OCI-LY3 (cell line): ENCODE measurements around the gene ASPSCR1.

Source experiments
- H2AFZ ChIP-seq: fragments of 200-600, 300-600 bp; shearing (Covaris generic); 2 replicates; pipeline ENCODE4 v1.6.0; 2014; ENCODE audit warnings: antibody characterized with exemption, low read depth, low read length
- H3K27ac ChIP-seq: fragments of 200-600, 300-600 bp; sonication (generic); 2 replicates; pipeline ENCODE4 v1.5.1; 2014; ENCODE audit warnings: mild to moderate bottlenecking, low read length, moderate library complexity, mixed read lengths
- H3K27me3 ChIP-seq: fragments of 200-600, 300-600 bp; sonication (generic); 2 replicates; pipeline ENCODE4 v1.6.1; 2014; ENCODE audit warnings: low read depth, low read length, mixed read lengths
- H3K36me3 ChIP-seq: fragments of 200-600, 300-600 bp; sonication (generic); replicated peaks from 2 replicates; pipeline ENCODE3; 2014; ENCODE audit warnings: low read depth, low read length, mixed read lengths
- H3K4me1 ChIP-seq: fragments of 300-600, 200-600 bp; sonication (generic); 2 replicates; pipeline ENCODE4 v1.6.1; 2014; ENCODE audit warnings: low read length, mixed read lengths
- H3K4me2 ChIP-seq: fragments of 200-600, 300-600 bp; sonication (generic); 2 replicates; pipeline ENCODE4 v1.6.1; 2014; ENCODE audit warnings: low read length, mixed read lengths
- H3K4me3 ChIP-seq: fragments of 300-600, 200-600 bp; sonication (generic); 2 replicates; pipeline ENCODE4 v1.5.1; 2014; ENCODE audit warnings: antibody characterized with exemption, mild to moderate bottlenecking, low read length, moderate library complexity
- H3K79me2 ChIP-seq: fragments of 300-600, 200-600 bp; shearing (Covaris generic); 2 replicates; pipeline ENCODE4 v1.6.1; 2014; ENCODE audit warnings: mild to moderate bottlenecking, low read length, mixed read lengths
- H3K9ac ChIP-seq: fragments of 300-600, 200-600 bp; shearing (Covaris generic); 2 replicates; pipeline ENCODE4 v1.6.0; 2014; ENCODE audit warnings: mild to moderate bottlenecking, low read length, moderate library complexity
- H3K9me3 ChIP-seq: fragments of 200-600, 300-600 bp; shearing (Covaris generic); 2 replicates; pipeline ENCODE4 v1.6.1; 2014; ENCODE audit warnings: low read length, mixed read lengths; ENCODE audit not compliant: insufficient read depth
- H4K20me1 ChIP-seq: fragments of 200-600, 300-600 bp; sonication (generic); 2 replicates; pipeline ENCODE4 v1.6.1; 2016; ENCODE audit warnings: low read length, mixed read lengths; ENCODE audit not compliant: insufficient read depth
- EZH2phosphoT487 ChIP-seq: fragments of 200-600 bp; shearing (Covaris generic); IDR thresholded peaks from 2 replicates; pipeline ENCODE4 v1.6.1; 2018; ENCODE audit warnings: antibody characterized with exemption, mixed run types, low read depth
- TF ChIP-seq, protein P1 (sequence below): fragments of 200-600, 300-600 bp; sonication (generic); IDR thresholded peaks from 2 replicates; pipeline ENCODE4 v1.5.1; 2014; ENCODE audit warnings: antibody characterized with exemption, low read length, low read depth

ASPSCR1 gene

DNA sequence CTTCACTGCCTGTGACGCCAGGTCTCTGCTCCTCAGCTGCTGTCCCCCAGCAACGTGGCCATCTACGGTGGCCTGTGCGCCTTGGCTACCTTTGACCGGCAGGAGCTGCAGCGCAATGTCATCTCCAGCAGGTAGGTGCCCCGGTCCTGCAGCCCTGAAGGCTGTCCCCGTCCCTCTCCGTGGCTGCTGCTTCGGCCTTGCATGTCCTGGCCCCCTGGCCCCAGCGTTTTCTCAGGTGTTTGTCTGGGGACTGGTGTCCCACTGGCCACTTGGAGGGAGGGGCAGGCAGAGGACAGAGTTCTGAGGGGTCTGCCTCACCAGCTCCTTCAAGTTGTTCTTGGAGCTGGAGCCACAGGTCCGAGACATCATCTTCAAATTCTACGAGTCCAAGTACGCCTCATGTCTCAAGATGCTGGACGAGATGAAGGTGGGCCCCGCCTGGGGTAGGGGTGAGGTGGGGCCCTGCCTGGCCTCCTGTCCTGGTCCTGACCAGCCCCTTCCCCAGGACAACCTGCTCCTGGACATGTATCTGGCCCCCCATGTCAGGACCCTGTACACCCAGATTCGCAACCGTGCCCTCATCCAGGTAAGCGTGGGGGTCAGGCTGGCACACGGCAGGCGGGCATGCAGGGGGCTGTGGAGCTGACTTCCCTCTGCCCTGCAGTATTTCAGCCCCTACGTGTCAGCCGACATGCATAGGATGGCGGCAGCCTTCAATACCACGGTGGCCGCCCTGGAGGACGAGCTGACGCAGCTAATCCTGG, 78.7 kb downstream of the ASPSCR1 start:
- H3K4me1 ChIP-seq: peaks cover 8% of the 10 kb centered on the region
- no peak overlapping the region for H2AFZ ChIP-seq
- no peaks in the 10 kb centered on the region for H3K27me3 ChIP-seq
- no peaks in the 10 kb centered on the region for H3K9me3 ChIP-seq
- no peak overlapping the region for H3K4me2 ChIP-seq
- H4K20me1 ChIP-seq: peaks cover 7% of the 10 kb centered on the region; the same call in 1 of the 2 replicates
- no peak overlapping the region for H3K4me3 ChIP-seq
- H3K79me2 ChIP-seq: peaks cover 18% of the 10 kb centered on the region
- H3K36me3 ChIP-seq: peaks cover 26% of the 10 kb centered on the region
- TF ChIP-seq EZH2phosphoT487: no peak
- TF ChIP-seq, protein P1, sequence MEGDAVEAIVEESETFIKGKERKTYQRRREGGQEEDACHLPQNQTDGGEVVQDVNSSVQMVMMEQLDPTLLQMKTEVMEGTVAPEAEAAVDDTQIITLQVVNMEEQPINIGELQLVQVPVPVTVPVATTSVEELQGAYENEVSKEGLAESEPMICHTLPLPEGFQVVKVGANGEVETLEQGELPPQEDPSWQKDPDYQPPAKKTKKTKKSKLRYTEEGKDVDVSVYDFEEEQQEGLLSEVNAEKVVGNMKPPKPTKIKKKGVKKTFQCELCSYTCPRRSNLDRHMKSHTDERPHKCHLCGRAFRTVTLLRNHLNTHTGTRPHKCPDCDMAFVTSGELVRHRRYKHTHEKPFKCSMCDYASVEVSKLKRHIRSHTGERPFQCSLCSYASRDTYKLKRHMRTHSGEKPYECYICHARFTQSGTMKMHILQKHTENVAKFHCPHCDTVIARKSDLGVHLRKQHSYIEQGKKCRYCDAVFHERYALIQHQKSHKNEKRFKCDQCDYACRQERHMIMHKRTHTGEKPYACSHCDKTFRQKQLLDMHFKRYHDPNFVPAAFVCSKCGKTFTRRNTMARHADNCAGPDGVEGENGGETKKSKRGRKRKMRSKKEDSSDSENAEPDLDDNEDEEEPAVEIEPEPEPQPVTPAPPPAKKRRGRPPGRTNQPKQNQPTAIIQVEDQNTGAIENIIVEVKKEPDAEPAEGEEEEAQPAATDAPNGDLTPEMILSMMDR: no peak
- no peak overlapping the region for H3K9ac ChIP-seq
- no peak overlapping the region for H3K27ac ChIP-seq

DNA sequence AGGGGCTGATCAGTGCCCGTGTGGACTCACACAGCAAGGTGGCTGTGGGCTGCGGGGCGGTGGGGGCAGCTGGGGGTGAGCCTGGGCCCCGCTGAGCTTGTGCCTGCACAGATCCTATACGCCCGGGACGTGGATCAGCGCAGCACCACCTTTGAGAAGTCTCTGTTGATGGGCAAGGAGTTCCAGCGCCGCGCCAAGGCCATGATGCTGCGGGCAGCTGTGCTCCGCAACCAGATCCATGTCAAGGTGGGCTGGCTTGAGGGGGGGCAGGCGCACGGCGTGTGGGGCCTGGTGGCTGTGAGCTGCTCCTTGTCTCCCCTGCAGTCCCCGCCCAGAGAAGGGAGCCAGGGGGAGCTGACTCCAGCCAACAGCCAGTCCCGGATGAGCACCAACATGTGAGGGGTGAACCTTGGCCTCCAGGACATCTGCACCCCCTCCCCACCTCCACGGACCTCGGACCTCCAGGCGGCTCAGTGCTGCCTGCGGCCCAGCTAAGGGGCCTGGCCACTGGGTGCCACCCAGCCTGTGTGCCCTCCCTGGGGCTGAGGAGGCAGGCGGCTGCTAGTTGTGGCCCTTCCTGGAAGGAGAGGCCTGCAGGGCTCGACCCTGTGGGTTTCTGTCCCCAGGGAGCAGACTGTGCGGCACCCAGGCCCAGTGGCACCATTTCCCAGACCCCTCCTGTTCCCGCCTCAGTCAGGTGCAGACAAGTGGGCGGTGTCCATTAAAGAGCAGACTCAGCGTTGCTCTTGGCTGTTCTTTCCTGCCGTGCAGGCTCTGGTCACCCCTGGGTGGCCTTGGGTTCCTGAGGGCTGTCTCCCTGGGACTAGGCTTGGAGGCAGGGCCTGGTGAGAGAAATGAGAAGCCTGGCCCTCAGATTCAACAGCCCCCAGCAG, 79.5 kb downstream of the ASPSCR1 start:
- H3K4me3 ChIP-seq: no peak overlapping the region
- H3K4me1 ChIP-seq: peaks cover 8% of the 10 kb centered on the region
- H3K9me3 ChIP-seq: no peaks in the 10 kb centered on the region
- peaks cover 7% of the 10 kb centered on the region; the same call in 1 of the 2 replicates for H4K20me1 ChIP-seq
- H3K27me3 ChIP-seq: no peaks in the 10 kb centered on the region
- H3K79me2 ChIP-seq: peaks cover 15% of the 10 kb centered on the region
- no peak overlapping the region for H3K9ac ChIP-seq
- H3K27ac ChIP-seq: no peak overlapping the region
- TF ChIP-seq, protein P1: no peak
- no peak for TF ChIP-seq EZH2phosphoT487
- no peak overlapping the region for H2AFZ ChIP-seq
- peaks cover 29% of the 10 kb centered on the region for H3K36me3 ChIP-seq
- H3K4me2 ChIP-seq: no peak overlapping the region

DNA sequence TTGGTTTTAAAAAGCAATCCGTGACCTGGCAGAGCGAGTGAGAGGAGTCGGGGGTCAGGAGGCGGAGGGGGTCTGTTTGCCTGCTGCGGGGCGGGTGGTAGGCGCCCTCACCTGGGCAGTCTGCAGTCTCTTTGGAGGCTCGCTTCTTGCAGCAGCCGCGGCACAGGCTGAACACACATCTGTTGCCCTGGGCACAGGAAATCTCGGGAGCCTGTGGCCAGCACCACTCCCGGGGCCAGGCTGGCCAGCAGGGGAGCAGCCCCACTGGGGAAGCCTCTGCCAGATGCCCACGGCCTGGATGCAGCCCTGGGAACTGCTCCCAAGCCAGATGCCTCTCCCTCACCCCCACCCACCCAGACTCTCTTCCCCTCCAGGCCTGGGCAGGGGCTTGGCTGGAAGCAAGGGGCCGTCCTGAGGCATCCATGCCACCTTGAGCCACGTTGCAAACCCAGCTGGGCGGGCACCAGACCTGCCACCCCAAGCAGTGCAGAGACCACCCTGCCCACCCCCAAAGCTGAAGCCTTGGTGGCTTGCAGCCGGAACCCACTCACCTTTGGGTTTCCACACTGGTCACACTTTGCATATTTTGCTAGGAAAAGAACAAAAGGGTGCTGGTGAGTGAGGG, 80.9 kb downstream of the ASPSCR1 start:
- TF ChIP-seq, protein P1: no peak
- TF ChIP-seq EZH2phosphoT487: no peak
- Histone ChIP-seq H3K27ac (no peak overlapping the region), H4K20me1 (no peaks in the 10 kb centered on the region), H3K79me2 (peaks cover 2% of the 10 kb centered on the region; the same call in 1 of the 2 replicates), H3K4me3 (no peak overlapping the region), H3K9me3 (no peaks in the 10 kb centered on the region), H3K4me2 (no peak overlapping the region), H2AFZ (no peak overlapping the region), H3K36me3 (peaks cover 31% of the 10 kb centered on the region), H3K9ac (no peak overlapping the region), H3K27me3 (no peaks in the 10 kb centered on the region), H3K4me1 (no peaks in the 10 kb centered on the region)

DNA sequence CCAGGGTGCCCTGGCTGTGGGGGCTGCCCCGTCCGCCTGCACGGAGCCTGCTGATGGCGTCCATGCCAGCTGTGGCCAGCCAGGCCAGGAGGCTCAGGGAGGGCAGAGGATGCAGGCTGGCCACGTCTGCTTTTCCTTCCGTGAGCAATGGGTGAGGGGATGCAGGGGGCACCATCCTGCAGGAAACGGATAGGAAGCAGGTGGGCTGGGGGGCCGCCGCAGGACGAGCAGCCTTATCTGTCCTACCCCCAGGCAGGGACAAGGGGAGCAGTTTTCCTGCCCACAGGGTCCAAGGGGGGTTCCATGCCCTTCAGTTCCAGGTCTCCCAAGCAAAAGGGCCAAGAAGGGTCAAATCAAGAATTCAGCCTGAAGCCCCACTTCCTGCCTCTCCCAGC, 81.4 kb downstream of the ASPSCR1 start:
- Histone ChIP-seq H4K20me1 (no peaks in the 10 kb centered on the region), H3K27ac (no peak overlapping the region), H3K9ac (no peak overlapping the region), H3K4me3 (no peak overlapping the region), H3K4me1 (peaks cover 1% of the 10 kb centered on the region), H2AFZ (no peak overlapping the region), H3K9me3 (no peaks in the 10 kb centered on the region), H3K36me3 (peaks cover 36% of the 10 kb centered on the region), H3K4me2 (no peak overlapping the region), H3K27me3 (no peaks in the 10 kb centered on the region), H3K79me2 (peaks cover 6% of the 10 kb centered on the region)
- TF ChIP-seq EZH2phosphoT487: no peak
- TF ChIP-seq, protein P1: no peak
